HEK293 (cell line): ENCODE results near the gene TMEM114.
A peak's percentile ranks its signal among the peaks of the same experiment; 100 is the strongest.

Experiments
- CTCF ChIA-PET: fragments of 350-600 bp; formaldehyde crosslinking; extraction: SDS; loops from one replicate; lab custom pipeline; 2021; ENCODE audit warnings: antibody characterized with exemption; lab: Yijun Ruan, JAX
- POLR2A ChIA-PET: fragments of 300-600 bp; formaldehyde crosslinking; extraction: SDS; loops from one replicate; lab custom pipeline; 2020; ENCODE audit warnings: antibody characterized with exemption, inconsistent platforms; lab: Yijun Ruan, JAX
- H3K27ac ChIP-seq: fragments of 200-500 bp; sonication (Bioruptor generic); 2 replicates; pipeline ENCODE4 v1.5.1; 2014; ENCODE audit warnings: low read depth, low read length, control low read depth, inconsistent platforms; ENCODE audit errors: extremely low read depth
- H3K36me3 ChIP-seq, 2 experiments: fragments of 200-500 bp in 1 of 2; sonication (Bioruptor generic) in 1 of 2; 1 replicate in 1 of 2; 2 replicates in 1 of 2; pipeline ENCODE4 v1.5.1; 2014 to 2017; ENCODE audit warnings: inconsistent platforms in 2 of 2, low read length in 2 of 2; ENCODE audit not compliant: control insufficient read depth in 2 of 2, insufficient read depth in 1 of 2
- H3K4me1 ChIP-seq: fragments of 200-500 bp; sonication (Bioruptor generic); 2 replicates; pipeline ENCODE4 v1.5.1; 2014; ENCODE audit warnings: mild to moderate bottlenecking, low read length, inconsistent platforms; ENCODE audit not compliant: control insufficient read depth, insufficient read depth
- H3K4me3 ChIP-seq: 2 replicates; pipeline ENCODE4 v1.5.1; 2011; ENCODE audit warnings: low read depth, mild to moderate bottlenecking, control low read depth, low read length, moderate library complexity
- H3K9me3 ChIP-seq: fragments of 200-500 bp; sonication (Bioruptor generic); 2 replicates; pipeline ENCODE4 v1.5.1; 2014; ENCODE audit warnings: low read depth, low read length, inconsistent platforms; ENCODE audit not compliant: control insufficient read depth, insufficient read depth
- AEBP2 ChIP-seq: fragments of 450-650 bp; formaldehyde crosslinking; IDR thresholded peaks from 2 replicates; pipeline ENCODE4 v1.5.1; 2016; ENCODE audit warnings: missing biosample characterization, missing genetic modification characterization, borderline replicate concordance
- BCL11A ChIP-seq: fragments of 450-650 bp; formaldehyde crosslinking; IDR thresholded peaks from 2 replicates; pipeline ENCODE4 v1.5.1; 2016; ENCODE audit warnings: low read depth, missing biosample characterization, missing genetic modification characterization
- HOXA7 ChIP-seq: sonication (generic); formaldehyde crosslinking; IDR thresholded peaks from 2 replicates; pipeline ENCODE4 v1.8.1; 2022; ENCODE audit warnings: missing genetic modification reagents, borderline replicate concordance
- KLF10 ChIP-seq: fragments of 450-650 bp; IDR thresholded peaks from 2 replicates; pipeline ENCODE4 v1.5.1; 2018; ENCODE audit warnings: missing biosample characterization, mild to moderate bottlenecking, missing genetic modification characterization
- OSR2 ChIP-seq: fragments of 450-650 bp; formaldehyde crosslinking; IDR thresholded peaks from 2 replicates; pipeline ENCODE4 v1.5.1; 2016; ENCODE audit warnings: missing biosample characterization, missing genetic modification characterization
- REPIN1 ChIP-seq: fragments of 450-650 bp; formaldehyde crosslinking; IDR thresholded peaks from 2 replicates; pipeline ENCODE4 v1.5.1; 2017; ENCODE audit warnings: missing biosample characterization, missing genetic modification characterization, low read depth
- SCRT2 ChIP-seq: fragments of 450-650 bp; formaldehyde crosslinking; IDR thresholded peaks from 2 replicates; pipeline ENCODE4 v1.5.1; 2016; ENCODE audit warnings: missing biosample characterization, missing genetic modification characterization
- ZBTB1 ChIP-seq: fragments of 450-650 bp; formaldehyde crosslinking; IDR thresholded peaks from 2 replicates; pipeline ENCODE4 v1.5.1; 2016; ENCODE audit warnings: missing biosample characterization, missing genetic modification characterization
- ZBTB11 ChIP-seq: fragments of 450-650 bp; formaldehyde crosslinking; conservative IDR thresholded peaks from 2 replicates; pipeline ENCODE4 v1.5.1; 2016; ENCODE audit warnings: low read depth, missing biosample characterization, missing genetic modification characterization
- ZBTB17 ChIP-seq: fragments of 450-650 bp; formaldehyde crosslinking; IDR thresholded peaks from 2 replicates; pipeline ENCODE4 v1.5.1; 2016; ENCODE audit warnings: missing biosample characterization, missing genetic modification characterization
- ZBTB21 ChIP-seq: fragments of 450-650 bp; formaldehyde crosslinking; IDR thresholded peaks from 2 replicates; pipeline ENCODE4 v1.5.1; 2017; ENCODE audit warnings: missing biosample characterization, missing genetic modification characterization
- ZBTB44 ChIP-seq: fragments of 450-650 bp; IDR thresholded peaks from 2 replicates; pipeline ENCODE4 v1.5.1; 2018; ENCODE audit warnings: missing biosample characterization, mild to moderate bottlenecking, missing genetic modification characterization
- ZIC2 ChIP-seq: fragments of 450-650 bp; formaldehyde crosslinking; IDR thresholded peaks from 2 replicates; pipeline ENCODE4 v1.5.1; 2016; ENCODE audit warnings: missing biosample characterization, missing genetic modification characterization
- ZNF157 ChIP-seq: fragments of 450-650 bp; formaldehyde crosslinking; IDR thresholded peaks from 2 replicates; pipeline ENCODE4 v1.5.1; 2016; ENCODE audit warnings: missing biosample characterization, missing genetic modification characterization
- ZNF174 ChIP-seq: fragments of 450-650 bp; formaldehyde crosslinking; IDR thresholded peaks from 2 replicates; pipeline ENCODE4 v1.5.0; 2017; ENCODE audit warnings: missing biosample characterization, mild to moderate bottlenecking, missing genetic modification characterization
- ZNF211 ChIP-seq: fragments of 450-650 bp; formaldehyde crosslinking; IDR thresholded peaks from 2 replicates; pipeline ENCODE4 v1.5.1; 2016; ENCODE audit warnings: low read depth, missing biosample characterization, missing genetic modification characterization
- ZNF366 ChIP-seq: fragments of 450-650 bp; formaldehyde crosslinking; conservative IDR thresholded peaks from 2 replicates; pipeline ENCODE4 v1.5.1; 2016; ENCODE audit warnings: missing biosample characterization, missing genetic modification characterization
- ZNF426 ChIP-seq: fragments of 450-650 bp; formaldehyde crosslinking; IDR thresholded peaks from 2 replicates; pipeline ENCODE4 v1.5.1; 2017; ENCODE audit warnings: missing biosample characterization, missing genetic modification characterization, mild to moderate bottlenecking, inconsistent platforms, moderate library complexity
- ZNF473 ChIP-seq: fragments of 450-650 bp; formaldehyde crosslinking; IDR thresholded peaks from 2 replicates; pipeline ENCODE4 v1.5.1; 2017; ENCODE audit warnings: missing biosample characterization, missing genetic modification characterization
- ZNF600 ChIP-seq: fragments of 450-650 bp; formaldehyde crosslinking; IDR thresholded peaks from 2 replicates; pipeline ENCODE4 v1.5.1; 2016; ENCODE audit warnings: missing biosample characterization, missing genetic modification characterization
- ZNF701 ChIP-seq: fragments of 450-650 bp; formaldehyde crosslinking; IDR thresholded peaks from 2 replicates; pipeline ENCODE4 v1.5.1; 2016; ENCODE audit warnings: missing biosample characterization, missing genetic modification characterization
- ZNF76 ChIP-seq: fragments of 450-650 bp; formaldehyde crosslinking; IDR thresholded peaks from 2 replicates; pipeline ENCODE4; 2016; ENCODE audit warnings: low read depth, missing biosample characterization, missing genetic modification characterization, borderline replicate concordance
- TF ChIP-seq, protein P1 (sequence below): fragments of 450-650 bp; formaldehyde crosslinking; IDR thresholded peaks from 2 replicates; pipeline ENCODE4 v1.5.1; 2016; ENCODE audit warnings: missing biosample characterization, missing genetic modification characterization
- TF ChIP-seq, protein P2 (sequence below): fragments of 450-650 bp; formaldehyde crosslinking; IDR thresholded peaks from 2 replicates; pipeline ENCODE4 v1.5.1; 2016; ENCODE audit warnings: missing biosample characterization, missing genetic modification characterization
- TF ChIP-seq, protein P3 (sequence below): fragments of 450-650 bp; formaldehyde crosslinking; IDR thresholded peaks from 2 replicates; pipeline ENCODE4 v1.5.1; 2016; ENCODE audit warnings: missing biosample characterization, missing genetic modification characterization

The TMEM114 gene

GRCh38 chr16:8583199-8583598, 7.1 kb downstream of the TMEM114 start:
- no peak overlapping the region for H3K4me3 ChIP-seq
- ChIA-PET CTCF (interaction anchor here (0.8 to 1.3 kb wide), 2 partner anchors 177 to 209 kb away, joined by 3 to 4 read pairs; no protein-coding TSS in a partner anchor), POLR2A (no interaction called here)
- no peaks in the 10 kb centered on the region for H3K9me3 ChIP-seq
- no peak overlapping the region for H3K27ac ChIP-seq
- no peaks in the 10 kb centered on the region for H3K4me1 ChIP-seq
- no peaks in the 10 kb centered on the region for H3K36me3 ChIP-seq
- TF ChIP-seq KLF10 (tag by site-specific recombination) (no peak), ZBTB21 (tag by site-specific recombination) (peak; percentile 26; the same call in 1 of the 2 replicates), ZNF157 (tag by site-specific recombination) (no peak), ZBTB11 (tag by site-specific recombination) (no peak), ZBTB44 (no peak), ZNF473 (tag by site-specific recombination) (no peak), ZNF426 (tag by site-specific recombination) (no peak), ZNF174 (tag by site-specific recombination) (no peak), ZNF211 (tag by site-specific recombination) (no peak), ZBTB17 (tag by site-specific recombination) (no peak), BCL11A (tag by site-specific recombination) (no peak), AEBP2 (tag by site-specific recombination) (no peak), ZNF76 (tag by site-specific recombination) (no peak), REPIN1 (tag by site-specific recombination) (no peak), HOXA7 (CRISPR knock-in tag) (no peak), ZNF600 (tag by site-specific recombination) (no peak), ZNF366 (tag by site-specific recombination) (no peak), ZNF701 (tag by site-specific recombination) (no peak), ZIC2 (tag by site-specific recombination) (peak; percentile 36; the same call in 1 of the 2 replicates), SCRT2 (tag by site-specific recombination) (no peak), ZBTB1 (tag by site-specific recombination) (no peak), OSR2 (tag by site-specific recombination) (no peak)
- TF ChIP-seq, protein P1, sequence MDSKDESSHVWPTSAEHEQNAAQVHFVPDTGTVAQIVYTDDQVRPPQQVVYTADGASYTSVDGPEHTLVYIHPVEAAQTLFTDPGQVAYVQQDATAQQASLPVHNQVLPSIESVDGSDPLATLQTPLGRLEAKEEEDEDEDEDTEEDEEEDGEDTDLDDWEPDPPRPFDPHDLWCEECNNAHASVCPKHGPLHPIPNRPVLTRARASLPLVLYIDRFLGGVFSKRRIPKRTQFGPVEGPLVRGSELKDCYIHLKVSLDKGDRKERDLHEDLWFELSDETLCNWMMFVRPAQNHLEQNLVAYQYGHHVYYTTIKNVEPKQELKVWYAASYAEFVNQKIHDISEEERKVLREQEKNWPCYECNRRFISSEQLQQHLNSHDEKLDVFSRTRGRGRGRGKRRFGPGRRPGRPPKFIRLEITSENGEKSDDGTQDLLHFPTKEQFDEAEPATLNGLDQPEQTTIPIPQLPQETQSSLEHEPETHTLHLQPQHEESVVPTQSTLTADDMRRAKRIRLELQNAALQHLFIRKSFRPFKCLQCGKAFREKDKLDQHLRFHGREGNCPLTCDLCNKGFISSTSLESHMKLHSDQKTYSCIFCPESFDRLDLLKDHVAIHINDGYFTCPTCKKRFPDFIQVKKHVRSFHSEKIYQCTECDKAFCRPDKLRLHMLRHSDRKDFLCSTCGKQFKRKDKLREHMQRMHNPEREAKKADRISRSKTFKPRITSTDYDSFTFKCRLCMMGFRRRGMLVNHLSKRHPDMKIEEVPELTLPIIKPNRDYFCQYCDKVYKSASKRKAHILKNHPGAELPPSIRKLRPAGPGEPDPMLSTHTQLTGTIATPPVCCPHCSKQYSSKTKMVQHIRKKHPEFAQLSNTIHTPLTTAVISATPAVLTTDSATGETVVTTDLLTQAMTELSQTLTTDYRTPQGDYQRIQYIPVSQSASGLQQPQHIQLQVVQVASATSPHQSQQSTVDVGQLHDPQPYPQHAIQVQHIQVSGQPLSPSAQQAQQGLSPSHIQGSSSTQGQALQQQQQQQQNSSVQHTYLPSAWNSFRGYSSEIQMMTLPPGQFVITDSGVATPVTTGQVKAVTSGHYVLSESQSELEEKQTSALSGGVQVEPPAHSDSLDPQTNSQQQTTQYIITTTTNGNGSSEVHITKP, result peak; percentile 86
- TF ChIP-seq, protein P2, sequence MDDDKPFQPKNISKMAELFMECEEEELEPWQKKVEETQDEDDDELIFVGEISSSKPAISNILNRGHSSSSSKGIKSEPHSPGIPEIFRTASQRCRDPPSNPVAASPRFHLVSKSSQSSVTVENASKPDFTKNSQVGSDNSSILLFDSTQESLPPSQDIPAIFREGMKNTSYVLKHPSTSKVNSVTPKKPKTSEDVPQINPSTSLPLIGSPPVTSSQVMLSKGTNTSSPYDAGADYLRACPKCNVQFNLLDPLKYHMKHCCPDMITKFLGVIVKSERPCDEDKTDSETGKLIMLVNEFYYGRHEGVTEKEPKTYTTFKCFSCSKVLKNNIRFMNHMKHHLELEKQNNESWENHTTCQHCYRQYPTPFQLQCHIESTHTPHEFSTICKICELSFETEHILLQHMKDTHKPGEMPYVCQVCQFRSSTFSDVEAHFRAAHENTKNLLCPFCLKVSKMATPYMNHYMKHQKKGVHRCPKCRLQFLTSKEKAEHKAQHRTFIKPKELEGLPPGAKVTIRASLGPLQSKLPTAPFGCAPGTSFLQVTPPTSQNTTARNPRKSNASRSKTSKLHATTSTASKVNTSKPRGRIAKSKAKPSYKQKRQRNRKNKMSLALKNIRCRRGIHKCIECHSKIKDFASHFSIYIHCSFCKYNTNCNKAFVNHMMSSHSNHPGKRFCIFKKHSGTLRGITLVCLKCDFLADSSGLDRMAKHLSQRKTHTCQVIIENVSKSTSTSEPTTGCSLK (tag by site-specific recombination), result no peak
- TF ChIP-seq, protein P3, sequence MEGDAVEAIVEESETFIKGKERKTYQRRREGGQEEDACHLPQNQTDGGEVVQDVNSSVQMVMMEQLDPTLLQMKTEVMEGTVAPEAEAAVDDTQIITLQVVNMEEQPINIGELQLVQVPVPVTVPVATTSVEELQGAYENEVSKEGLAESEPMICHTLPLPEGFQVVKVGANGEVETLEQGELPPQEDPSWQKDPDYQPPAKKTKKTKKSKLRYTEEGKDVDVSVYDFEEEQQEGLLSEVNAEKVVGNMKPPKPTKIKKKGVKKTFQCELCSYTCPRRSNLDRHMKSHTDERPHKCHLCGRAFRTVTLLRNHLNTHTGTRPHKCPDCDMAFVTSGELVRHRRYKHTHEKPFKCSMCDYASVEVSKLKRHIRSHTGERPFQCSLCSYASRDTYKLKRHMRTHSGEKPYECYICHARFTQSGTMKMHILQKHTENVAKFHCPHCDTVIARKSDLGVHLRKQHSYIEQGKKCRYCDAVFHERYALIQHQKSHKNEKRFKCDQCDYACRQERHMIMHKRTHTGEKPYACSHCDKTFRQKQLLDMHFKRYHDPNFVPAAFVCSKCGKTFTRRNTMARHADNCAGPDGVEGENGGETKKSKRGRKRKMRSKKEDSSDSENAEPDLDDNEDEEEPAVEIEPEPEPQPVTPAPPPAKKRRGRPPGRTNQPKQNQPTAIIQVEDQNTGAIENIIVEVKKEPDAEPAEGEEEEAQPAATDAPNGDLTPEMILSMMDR (tag by site-specific recombination), result no peak
